GM18858 (cell line): ENCODE results near the gene MYBPC1.
"Not testable (repeated sequence)": the region's sequence is repeated elsewhere in the genome, so short reads cannot be mapped to it uniquely, and the experiment has no call there.

Experiments used
- ATAC-seq: cut with Tn5 transposase; IDR thresholded peaks from one replicate; pipeline ENCODE4 v1.9.1; 2021; ENCODE audit not compliant: unreplicated experiment

Gene MYBPC1

DNA sequence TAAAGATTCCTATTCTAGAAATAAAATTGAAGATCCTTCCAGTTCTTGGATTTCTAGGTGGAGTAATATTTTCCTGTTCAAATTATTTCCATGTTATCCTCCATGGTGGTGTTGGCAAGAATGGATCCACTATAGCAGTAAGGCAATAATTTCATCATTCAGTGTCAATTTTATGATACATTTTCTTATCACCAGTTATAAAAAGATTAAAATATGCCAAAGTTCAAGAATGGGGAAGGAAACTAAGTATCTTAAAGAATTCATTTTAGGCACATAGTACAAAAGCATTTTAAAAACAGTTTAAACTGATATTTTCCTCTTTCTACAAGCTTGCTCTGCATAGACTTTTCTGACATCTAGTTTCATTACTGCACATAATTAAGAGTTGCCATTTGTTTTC is 125.3 kb downstream of the MYBPC1 start:
- no peak for ATAC-seq

DNA sequence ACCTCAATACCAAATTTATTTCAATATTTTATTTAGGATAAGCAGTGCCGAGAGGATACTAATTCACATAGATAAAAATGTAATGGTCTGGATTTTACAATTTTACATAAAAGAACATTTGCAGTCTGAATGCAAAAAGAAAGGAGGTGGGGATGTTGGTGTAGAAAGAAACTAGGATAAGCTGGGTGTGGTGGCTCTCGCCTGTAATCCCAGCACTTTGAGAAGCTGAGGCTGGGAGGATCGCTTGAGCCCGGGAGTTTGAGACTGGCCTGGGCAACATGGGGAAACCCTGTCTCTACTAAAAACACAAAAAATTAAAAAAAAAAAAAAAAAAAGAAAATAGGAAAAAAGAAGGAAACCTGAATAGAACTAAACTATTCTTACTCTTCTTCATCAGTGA is 127.6 kb downstream of the MYBPC1 start:
- ATAC-seq = no peak

DNA sequence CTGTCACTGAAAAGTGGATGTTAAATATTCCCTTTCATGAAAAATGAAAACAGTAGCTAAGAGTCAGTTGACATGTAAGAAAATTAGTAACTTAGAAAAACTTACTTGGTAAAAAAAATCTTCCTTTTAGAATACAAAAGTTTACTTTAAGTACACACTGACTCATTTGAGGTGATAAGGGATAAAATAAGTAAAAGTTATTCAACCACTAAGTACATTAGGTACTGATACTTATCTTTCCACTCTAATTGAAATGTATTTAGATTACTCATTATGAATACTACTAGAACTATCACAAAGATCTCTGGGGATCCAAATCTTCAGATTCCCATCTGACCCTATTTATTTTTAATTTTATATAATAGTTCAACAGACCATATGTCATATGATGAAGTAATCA is 132.3 kb downstream of the MYBPC1 start:
- no peak for ATAC-seq

GRCh38 chr12:101729842-101730241 is 135.1 kb downstream of the MYBPC1 start:
- no peak for ATAC-seq

GRCh38 chr12:101732318-101732717 is 137.5 kb downstream of the MYBPC1 start:
- no peak for ATAC-seq

GRCh38 chr12:101733166-101733565 is 138.4 kb downstream of the MYBPC1 start:
- no peak for ATAC-seq

- not testable (repeated sequence) for ATAC-seq
Measured at GRCh38 chr12:101734482-101734881, 139.7 kb downstream of the MYBPC1 start.
